Measurements from ENCODE around the gene GALNT18.

GALNT18 gene

GRCh38 chr11:11316651-11317230 is 305.1 kb downstream of the GALNT18 start:
- H3K4me3 ChIP-seq (ENCODE audit: low read length), result no peak overlapping the region
- TF ChIP-seq, protein P1, sequence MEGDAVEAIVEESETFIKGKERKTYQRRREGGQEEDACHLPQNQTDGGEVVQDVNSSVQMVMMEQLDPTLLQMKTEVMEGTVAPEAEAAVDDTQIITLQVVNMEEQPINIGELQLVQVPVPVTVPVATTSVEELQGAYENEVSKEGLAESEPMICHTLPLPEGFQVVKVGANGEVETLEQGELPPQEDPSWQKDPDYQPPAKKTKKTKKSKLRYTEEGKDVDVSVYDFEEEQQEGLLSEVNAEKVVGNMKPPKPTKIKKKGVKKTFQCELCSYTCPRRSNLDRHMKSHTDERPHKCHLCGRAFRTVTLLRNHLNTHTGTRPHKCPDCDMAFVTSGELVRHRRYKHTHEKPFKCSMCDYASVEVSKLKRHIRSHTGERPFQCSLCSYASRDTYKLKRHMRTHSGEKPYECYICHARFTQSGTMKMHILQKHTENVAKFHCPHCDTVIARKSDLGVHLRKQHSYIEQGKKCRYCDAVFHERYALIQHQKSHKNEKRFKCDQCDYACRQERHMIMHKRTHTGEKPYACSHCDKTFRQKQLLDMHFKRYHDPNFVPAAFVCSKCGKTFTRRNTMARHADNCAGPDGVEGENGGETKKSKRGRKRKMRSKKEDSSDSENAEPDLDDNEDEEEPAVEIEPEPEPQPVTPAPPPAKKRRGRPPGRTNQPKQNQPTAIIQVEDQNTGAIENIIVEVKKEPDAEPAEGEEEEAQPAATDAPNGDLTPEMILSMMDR (IDR thresholded peaks at IDR 0.05; ENCODE audit: insufficient read depth, low read depth, low read length, missing control alignments), result no peak
- DNase-seq (ENCODE audit: low read depth), result peak; percentile 59

DNA sequence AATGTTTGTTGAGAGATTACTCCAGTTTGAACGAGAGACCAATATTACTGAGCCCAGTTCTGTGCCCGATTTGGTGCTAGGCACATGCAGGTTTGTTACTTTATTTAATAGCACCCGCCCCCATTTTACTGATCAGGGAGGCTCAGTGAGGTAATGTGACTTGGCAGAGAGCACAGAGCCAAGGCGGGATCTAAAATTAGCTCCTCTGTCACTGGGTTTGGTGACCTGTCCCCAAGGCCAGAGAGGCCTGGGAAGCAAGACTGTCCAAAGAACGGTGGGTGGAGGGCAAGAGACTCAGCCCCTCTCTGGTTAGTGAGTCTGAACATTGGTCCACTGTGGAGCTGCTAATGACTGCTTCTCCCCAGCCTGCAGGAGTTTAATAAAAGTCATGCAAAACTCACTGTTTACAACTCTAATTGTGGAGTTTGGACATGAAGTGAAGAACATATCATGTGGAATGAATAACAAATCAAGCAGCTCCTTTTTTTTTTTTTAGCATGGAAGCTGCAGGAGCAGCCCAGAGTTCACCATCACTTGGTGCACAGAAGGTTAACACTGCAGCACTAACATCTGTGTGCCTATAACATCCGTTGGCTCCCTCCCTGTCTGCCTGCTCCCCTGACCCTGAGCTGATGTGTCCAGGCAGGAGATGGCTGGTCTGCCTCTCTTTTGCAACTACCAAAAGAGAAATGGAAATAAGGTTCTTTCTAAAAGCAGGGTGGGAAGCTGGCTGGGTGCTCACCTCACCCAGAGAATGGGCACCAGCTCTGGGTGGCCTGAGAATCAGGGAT is 307.7 kb downstream of the GALNT18 start:
- no peak for DNase-seq (ENCODE audit: low read depth)

DNA sequence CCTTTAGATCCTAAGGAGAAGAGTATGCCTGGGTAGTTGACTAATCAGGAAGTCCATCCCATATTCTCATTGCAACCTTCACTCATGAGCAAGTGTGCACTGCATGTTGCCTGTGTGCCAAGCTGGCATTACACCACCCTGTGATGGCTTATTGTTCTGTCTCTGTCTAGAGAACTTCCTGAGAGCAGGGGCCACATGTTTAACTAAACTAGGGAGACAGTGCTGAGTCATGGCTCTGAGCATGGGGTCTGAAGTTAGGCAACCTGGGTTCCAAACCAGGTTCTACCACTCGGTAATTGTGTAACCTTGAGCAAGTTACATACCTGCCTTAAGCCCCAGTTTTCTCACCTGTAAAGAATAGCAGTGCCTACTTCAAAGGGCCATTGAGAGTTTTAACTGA is 308.4 kb downstream of the GALNT18 start:
- TF ChIP-seq, protein P1 (IDR thresholded peaks at IDR 0.05; ENCODE audit: insufficient read depth, low read depth, low read length, missing control alignments), result peak; percentile 18
- no peak overlapping the region for H3K4me3 ChIP-seq (ENCODE audit: low read length)
- peak; percentile 100 for DNase-seq (ENCODE audit: low read depth)

More for the DNA sequence above, 307.7 kb downstream of the GALNT18 start:
- TF ChIP-seq, protein P1 (IDR thresholded peaks at IDR 0.05; ENCODE audit: insufficient read depth, low read depth, low read length, missing control alignments), result no peak
- H3K4me3 ChIP-seq (ENCODE audit: low read length), result no peak overlapping the region

DNA sequence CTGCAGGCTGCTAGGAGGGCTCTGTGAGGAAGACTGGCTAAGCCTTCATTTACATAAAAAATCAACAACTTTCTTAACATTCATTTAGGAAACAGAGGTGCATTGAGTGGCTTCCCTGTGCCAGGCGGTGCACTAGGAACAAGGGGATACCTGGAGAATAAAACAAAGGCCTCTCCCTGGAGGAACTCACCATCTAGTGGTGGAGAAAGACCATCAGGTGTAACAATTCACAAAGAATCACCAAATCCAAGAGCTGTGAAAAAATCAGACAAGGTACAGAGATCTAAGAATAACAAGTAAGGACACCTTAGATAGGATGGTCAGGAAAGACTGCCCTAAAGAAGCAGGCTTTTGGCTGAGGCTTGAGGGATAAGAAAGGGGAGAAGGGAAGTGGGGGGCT is 309.1 kb downstream of the GALNT18 start:
- no peak overlapping the region for H3K4me3 ChIP-seq (ENCODE audit: low read length)
- DNase-seq (ENCODE audit: low read depth), result no peak
- TF ChIP-seq, protein P1 (IDR thresholded peaks at IDR 0.05; ENCODE audit: insufficient read depth, low read depth, low read length, missing control alignments), result no peak

- DNase-seq (ENCODE audit: low read depth), result no peak
- no peak overlapping the region for H3K4me3 ChIP-seq (ENCODE audit: low read length)
- TF ChIP-seq, protein P1 (IDR thresholded peaks at IDR 0.05; ENCODE audit: insufficient read depth, low read depth, low read length, missing control alignments), result no peak
These were observed 310.6 kb downstream of the GALNT18 start for GRCh38 chr11:11311169-11311568.

GRCh38 chr11:11309906-11310305 is 311.9 kb downstream of the GALNT18 start:
- H3K4me3 ChIP-seq (ENCODE audit: low read length), result no peak overlapping the region
- TF ChIP-seq, protein P1 (IDR thresholded peaks at IDR 0.05; ENCODE audit: insufficient read depth, low read depth, low read length, missing control alignments), result no peak
- no peak for DNase-seq (ENCODE audit: low read depth)

Measured in epithelial cell of esophagus (primary cell).